Keratinocyte (primary cell): ENCODE results near the gene SLC2A5. TPM values are rescaled to one million over a fixed set of nuclear protein-coding genes. Genes with fewer than 3 reads are reported as not detected.

ENCODE experiments used
- DNase-seq: peaks from one replicate; pipeline ENCODE4 v3.0.0-alpha.2; 2011; ENCODE audit warnings: low read depth, missing footprints, low spot score
- FAIRE-seq: peaks from 2 replicates; lab custom pipeline; 2011; peaks lifted over from hg19 to GRCh38; lab: Jason Lieb, UNC
- H2AFZ ChIP-seq: 2 replicates; pipeline ENCODE4 v1.6.0; 2012; ENCODE audit warnings: low read length, control low read depth, inconsistent platforms; ENCODE audit not compliant: control insufficient read depth
- H3K27ac ChIP-seq: 2 replicates; pipeline ENCODE4 v1.5.1; 2011; ENCODE audit warnings: low read length; ENCODE audit not compliant: control insufficient read depth, insufficient read depth
- H3K27me3 ChIP-seq: 3 replicates; pipeline ENCODE4 v1.6.0; 2011; ENCODE audit warnings: low read length; ENCODE audit not compliant: control insufficient read depth, insufficient read depth; ENCODE audit errors: extremely low read depth
- H3K36me3 ChIP-seq, 2 experiments: 2 replicates in 1 of 2; 3 replicates in 1 of 2; pipeline ENCODE4 v1.5.1; 2011; ENCODE audit warnings: low read length in 2 of 2, mild to moderate bottlenecking in 1 of 2; ENCODE audit not compliant: control insufficient read depth in 2 of 2, insufficient read depth in 2 of 2; ENCODE audit errors: extremely low read depth in 1 of 2
- H3K4me1 ChIP-seq: 3 replicates; pipeline ENCODE4 v1.5.1; 2011; ENCODE audit warnings: low read length; ENCODE audit not compliant: control insufficient read depth, insufficient read depth; ENCODE audit errors: extremely low read depth
- H3K4me2 ChIP-seq: 3 replicates; pipeline ENCODE4 v1.6.0; 2011; ENCODE audit warnings: low read depth, low read length; ENCODE audit not compliant: control insufficient read depth, insufficient read depth; ENCODE audit errors: extremely low read depth
- H3K4me3 ChIP-seq, 3 experiments: fragments of 200-600 bp in 1 of 3; sonication (generic) in 1 of 3; 2 replicates in 2 of 3; 3 replicates in 1 of 3; pipeline ENCODE4 v1.5.1; 2011 to 2016; ENCODE audit warnings: low read length in 3 of 3, mild to moderate bottlenecking in 3 of 3, control low read depth in 2 of 3, inconsistent platforms in 1 of 3, low read depth in 1 of 3, mixed read lengths in 1 of 3, mixed run types in 1 of 3, moderate library complexity in 1 of 3; ENCODE audit not compliant: control insufficient read depth in 2 of 3, insufficient read depth in 2 of 3; ENCODE audit errors: extremely low read depth in 1 of 3
- H3K79me2 ChIP-seq: 2 replicates; pipeline ENCODE4 v1.6.0; 2012; ENCODE audit warnings: low read length; ENCODE audit not compliant: control insufficient read depth, insufficient read depth
- H3K9ac ChIP-seq: 3 replicates; pipeline ENCODE4 v1.6.0; 2011; ENCODE audit warnings: low read length; ENCODE audit not compliant: control insufficient read depth, insufficient read depth; ENCODE audit errors: extremely low read depth
- H3K9me1 ChIP-seq: 3 replicates; pipeline ENCODE4 v1.6.0; 2011; ENCODE audit warnings: low read length; ENCODE audit not compliant: control insufficient read depth, insufficient read depth; ENCODE audit errors: extremely low read depth
- H3K9me3 ChIP-seq: 2 replicates; pipeline ENCODE4 v1.5.1; 2012; ENCODE audit warnings: low read depth, low read length; ENCODE audit not compliant: control insufficient read depth
- H4K20me1 ChIP-seq: 3 replicates; pipeline ENCODE4 v1.6.0; 2011; ENCODE audit warnings: low read length; ENCODE audit not compliant: control insufficient read depth, insufficient read depth; ENCODE audit errors: extremely low read depth
- CTCF ChIP-seq, 3 experiments: IDR thresholded peaks in 1 of 3; conservative IDR thresholded peaks in 1 of 3; optimal IDR thresholded peaks in 1 of 3; 2 replicates in 2 of 3; 3 replicates in 1 of 3; pipeline versions ENCODE3 to v1.5.1; 2011; ENCODE audit warnings: low read length in 3 of 3, mild to moderate bottlenecking in 3 of 3, moderate library complexity in 2 of 3, control low read depth in 1 of 3, inconsistent platforms in 1 of 3; ENCODE audit not compliant: insufficient read depth in 2 of 3; ENCODE audit errors: extremely low read depth in 1 of 3
- EZH2 ChIP-seq: IDR thresholded peaks from one replicate; pipeline ENCODE4 v1.6.1; 2012; ENCODE audit warnings: inconsistent platforms, mild to moderate bottlenecking, low read length, moderate library complexity
- dilution Hi-C: fragments of 300-500 bp; cut with MboI; formaldehyde crosslinking; loops from one replicate; pipeline ENCODE4 v1.7.0; 2020; ENCODE audit warnings: low sequenced_read_pairs; ENCODE audit not compliant: extremely low pct_ligation_motif_present
- polyA plus RNA-seq, 5 experiments: library from polyadenylated mRNA; depleted of rRNA in 3 of 5; stranded (reverse) in 3 of 5; stranded (forward) in 1 of 5; unstranded in 1 of 5; fragments of >200 nt; gene quantifications; 1 replicate in 1 of 5; 2 replicates in 3 of 5; 3 replicates in 1 of 5; pipeline versions ENCODE4 v1.2.1 to v1.2.3, GENCODE V29; 2011 to 2012; ENCODE audit warnings: missing spikeins in 2 of 5, low read depth in 1 of 5, low replicate concordance in 1 of 5

SLC2A5 gene
- polyA plus RNA-seq, 1 donor (not counting 4 experiments of a cell fraction or from before 2014, with no cell fraction given) = 0.77 TPM

DNA sequence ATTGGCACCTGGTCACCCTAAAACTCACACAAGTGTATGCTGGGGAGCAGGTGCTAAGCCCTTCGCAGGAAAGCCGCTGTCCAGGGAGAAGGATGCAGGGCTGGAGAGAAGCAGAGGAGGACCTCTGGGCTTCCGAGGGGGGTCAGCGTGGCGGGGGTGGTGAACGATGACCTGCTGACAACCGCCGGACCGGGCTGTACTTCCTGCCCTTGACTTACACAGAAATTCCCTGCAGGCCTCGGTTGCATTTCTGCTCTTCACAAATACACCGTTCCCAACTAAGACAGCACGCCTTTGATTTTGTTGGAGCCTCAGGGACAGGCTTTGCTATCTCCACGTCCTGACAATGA is 80.8 kb downstream of the SLC2A5 start:
- no peak overlapping the region for H3K27ac ChIP-seq
- H3K4me3 ChIP-seq = no peak overlapping the region
- FAIRE-seq = no peak
- no peak for DNase-seq
- no peaks in the 10 kb centered on the region for H3K27me3 ChIP-seq
- H3K4me2 ChIP-seq = no peak overlapping the region
- H3K9me3 ChIP-seq = no peaks in the 10 kb centered on the region
- H3K4me1 ChIP-seq = peaks cover 8% of the 10 kb centered on the region
- dilution Hi-C loops = no loop called here
- no peak overlapping the region for H3K9ac ChIP-seq
- no peaks in the 10 kb centered on the region for H3K79me2 ChIP-seq
- H3K36me3 ChIP-seq = no peaks in the 10 kb centered on the region
- H2AFZ ChIP-seq = no peak overlapping the region
- TF ChIP-seq CTCF (optimal IDR thresholded peaks at IDR 0.05 in 1 of 3, IDR thresholded peaks at IDR 0.05 in 1 of 3, conservative IDR thresholded peaks at IDR 0.05 in 1 of 3; ENCODE audit: extremely low read depth in 1 of 3, insufficient read depth in 2 of 3, low read length in 3 of 3) (no peak), EZH2 (no peak)
- H4K20me1 ChIP-seq = no peaks in the 10 kb centered on the region
- H3K9me1 ChIP-seq = no peaks in the 10 kb centered on the region

- peak; percentile 67 for FAIRE-seq
- H3K4me2 ChIP-seq = no peak overlapping the region
- no peaks in the 10 kb centered on the region for H3K9me3 ChIP-seq
- no peak for DNase-seq
- H3K4me1 ChIP-seq = peaks cover 8% of the 10 kb centered on the region
- H3K4me3 ChIP-seq = no peak overlapping the region
- H3K9ac ChIP-seq = no peak overlapping the region
- H3K27ac ChIP-seq = no peak overlapping the region
- no peaks in the 10 kb centered on the region for H3K27me3 ChIP-seq
- no peaks in the 10 kb centered on the region for H3K36me3 ChIP-seq
- no peaks in the 10 kb centered on the region for H3K9me1 ChIP-seq
- no peaks in the 10 kb centered on the region for H3K79me2 ChIP-seq
- TF ChIP-seq EZH2 (no peak), CTCF (optimal IDR thresholded peaks at IDR 0.05 in 1 of 3, IDR thresholded peaks at IDR 0.05 in 1 of 3, conservative IDR thresholded peaks at IDR 0.05 in 1 of 3; ENCODE audit: extremely low read depth in 1 of 3, insufficient read depth in 2 of 3, low read length in 3 of 3) (peak; percentile 88 to 89 (median 88))
- peak overlapping the region; percentile 23 for H2AFZ ChIP-seq
- no peaks in the 10 kb centered on the region for H4K20me1 ChIP-seq
- dilution Hi-C loops = no loop called here
Observed at GRCh38 chr1:8987881-8988617, 81.4 kb downstream of the SLC2A5 start.
